Activated CD4-positive, alpha-beta T cell treated with anti-CD3 and anti-CD28 coated beads, Interleukin-2, amount 10 ng/mL, durations not matched to agents 24 days and 14 days (primary cell): ENCODE data around the gene PTCH1. TPM values are rescaled to one million over a fixed set of nuclear protein-coding genes. Genes with fewer than 3 reads are reported as not detected.

Experiments used
- DNase-seq: peaks from one replicate; pipeline ENCODE4 v3.0.0; 2022
- H3K27ac Mint-ChIP-seq: one replicate; pipeline ENCODE4 v1.8.0; 2022; ENCODE audit warnings: mild to moderate bottlenecking, mixed read lengths
- H3K27me3 Mint-ChIP-seq: one replicate; pipeline ENCODE4 v1.8.0; 2022; ENCODE audit warnings: mixed read lengths
- H3K36me3 Mint-ChIP-seq: one replicate; pipeline ENCODE4 v1.8.0; 2022; ENCODE audit warnings: low read depth, mild to moderate bottlenecking, mixed read lengths
- H3K4me1 Mint-ChIP-seq: one replicate; pipeline ENCODE4 v1.8.0; 2021; ENCODE audit warnings: mixed read lengths
- H3K4me3 Mint-ChIP-seq: one replicate; pipeline ENCODE4 v1.8.0; 2022; ENCODE audit warnings: mild to moderate bottlenecking, moderate library complexity, mixed read lengths
- H3K9me3 Mint-ChIP-seq: one replicate; pipeline ENCODE4 v1.8.0; 2021; ENCODE audit warnings: mixed read lengths
- intact Hi-C: fragments of 100-400 bp; cut with micrococcal nuclease; formaldehyde crosslinking; loops from one replicate; pipeline ENCODE4 v1.15.1; 2023
- total RNA-seq: library from RNA; stranded (reverse); gene quantifications from 2 replicates; pipeline ENCODE4 v1.2.3, GENCODE V29; 2022

PTCH1 gene
- total RNA-seq, result 4.2 and 5.0 TPM in 2 replicates

DNA sequence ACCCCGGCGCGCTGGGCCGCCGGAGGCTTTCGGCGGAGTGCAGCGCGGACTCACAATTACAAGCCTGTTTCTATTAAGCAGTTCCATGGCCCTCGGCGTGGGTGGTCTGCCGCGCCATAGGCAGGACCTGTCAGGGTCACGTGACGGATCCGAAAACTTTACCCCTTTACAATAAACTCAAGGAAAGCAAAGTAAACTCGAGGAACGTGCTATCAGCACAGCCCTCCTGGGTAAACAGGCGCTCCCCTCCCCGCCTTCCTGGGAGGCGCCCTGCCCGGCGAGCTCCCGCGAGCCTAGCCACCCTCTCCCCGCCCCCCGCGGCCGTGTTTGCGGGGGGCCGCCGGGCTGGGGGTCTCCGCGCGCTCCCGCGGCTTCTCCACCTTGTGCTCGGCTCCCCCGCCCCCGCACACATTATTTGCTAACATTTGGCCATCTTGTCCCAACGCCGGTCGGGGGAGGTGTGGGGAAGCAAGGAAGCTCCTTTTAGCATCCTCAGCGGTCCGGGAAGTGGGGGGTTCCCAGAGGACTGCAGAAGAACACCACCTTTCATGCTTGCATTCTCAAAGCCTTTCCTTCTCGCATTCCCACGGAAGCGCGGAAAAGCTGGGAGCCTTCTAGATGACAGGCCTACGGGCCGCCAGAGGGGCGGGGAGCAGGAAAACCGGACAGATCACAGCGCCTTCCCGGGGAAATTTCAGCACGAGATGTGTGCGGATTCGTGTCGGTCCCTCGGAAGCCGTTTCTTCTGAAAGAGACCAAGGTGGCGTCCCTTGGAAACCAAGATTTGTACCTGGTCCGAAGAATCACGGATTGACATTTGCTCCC, at the start of gene PTCH1:
Gene PTCH1, minus strand, starts transcription at position 238 of the 825 bp plus-strand sequence.
- no peaks in the 10 kb centered on the region for H3K9me3 Mint-ChIP-seq
- peak within 1 kb of the TSS; percentile 69 for H3K27ac Mint-ChIP-seq
- DNase-seq, result peak; percentile 80
- H3K4me3 Mint-ChIP-seq, result peak within 1 kb of the TSS; percentile 94
- H3K36me3 Mint-ChIP-seq, result peaks cover 2% of the 10 kb centered on the region
- H3K4me1 Mint-ChIP-seq, result peaks cover 8% of the 10 kb centered on the region
- H3K27me3 Mint-ChIP-seq, result peaks cover 76% of the 10 kb centered on the region
- intact Hi-C loops, result loop anchor here (1.0 to 10.0 kb wide), 2 partner anchors 10 to 92 kb away; no protein-coding TSS in a partner anchor

DNA sequence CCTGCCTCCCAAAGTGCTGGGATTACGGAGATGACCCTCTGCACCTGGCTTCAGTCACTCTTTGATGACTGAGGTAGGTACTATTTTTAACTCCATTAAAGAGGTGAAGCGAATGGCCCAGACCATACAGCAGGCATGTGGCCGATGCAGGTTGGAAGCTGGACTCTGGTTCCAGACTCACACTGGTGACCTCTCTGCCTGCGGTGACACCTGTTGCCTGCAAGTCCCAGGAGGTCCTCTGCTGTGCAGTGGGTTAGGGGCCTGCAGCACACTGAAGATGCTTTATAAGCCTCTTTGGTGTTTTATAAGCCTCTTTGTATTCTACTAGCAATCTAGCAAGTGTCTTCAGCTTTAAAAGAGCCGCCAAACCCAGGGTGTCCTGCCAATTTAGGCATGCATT, 49.2 kb upstream of the PTCH1 start:
- intact Hi-C loops, result no loop called here
- no peak overlapping the region for H3K4me3 Mint-ChIP-seq
- DNase-seq, result no peak
- H3K27ac Mint-ChIP-seq, result no peak overlapping the region
- peaks cover 8% of the 10 kb centered on the region for H3K4me1 Mint-ChIP-seq
- H3K9me3 Mint-ChIP-seq, result no peaks in the 10 kb centered on the region
- H3K36me3 Mint-ChIP-seq, result no peaks in the 10 kb centered on the region
- H3K27me3 Mint-ChIP-seq, result peaks cover 40% of the 10 kb centered on the region

- no peak overlapping the region for H3K4me3 Mint-ChIP-seq
- intact Hi-C loops, result no loop called here
- peaks cover 32% of the 10 kb centered on the region for H3K27me3 Mint-ChIP-seq
- no peak overlapping the region for H3K27ac Mint-ChIP-seq
- H3K9me3 Mint-ChIP-seq, result peaks cover 6% of the 10 kb centered on the region
- DNase-seq, result no peak
- H3K4me1 Mint-ChIP-seq, result no peaks in the 10 kb centered on the region
- H3K36me3 Mint-ChIP-seq, result no peaks in the 10 kb centered on the region
Measured at GRCh38 chr9:95561913-95562312, 45.1 kb upstream of the PTCH1 start.

- intact Hi-C loops, result no loop called here
- Mint-ChIP-seq H3K27ac (no peak overlapping the region), H3K27me3 (peaks cover 48% of the 10 kb centered on the region), H3K9me3 (peaks cover 6% of the 10 kb centered on the region), H3K4me1 (no peaks in the 10 kb centered on the region), H3K4me3 (no peak overlapping the region), H3K36me3 (no peaks in the 10 kb centered on the region)
- DNase-seq, result no peak
Measured at GRCh38 chr9:95557142-95557541, 40.4 kb upstream of the PTCH1 start.

DNA sequence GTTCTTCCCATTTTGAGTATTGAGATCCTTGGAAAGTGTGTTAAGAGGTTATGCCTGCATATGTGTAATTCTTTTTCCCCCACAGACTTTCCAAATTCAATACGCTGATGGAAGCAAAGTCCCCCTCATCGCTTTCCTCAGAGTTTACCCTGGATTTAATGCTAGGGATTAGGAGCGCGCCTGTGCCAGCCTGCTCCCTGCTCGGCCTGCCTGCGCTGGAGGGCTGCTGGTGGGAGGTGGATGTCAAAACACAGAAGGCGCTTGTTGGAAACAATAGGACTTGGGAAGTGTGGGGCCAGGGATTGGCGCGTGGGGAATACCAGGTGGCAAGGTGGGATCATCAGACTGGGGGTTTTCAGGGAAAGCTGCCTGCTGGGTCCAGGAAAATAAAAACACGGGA, 39.8 kb upstream of the PTCH1 start:
- Mint-ChIP-seq H3K4me3 (no peak overlapping the region), H3K9me3 (peaks cover 6% of the 10 kb centered on the region), H3K36me3 (no peaks in the 10 kb centered on the region), H3K27me3 (peaks cover 45% of the 10 kb centered on the region), H3K4me1 (no peaks in the 10 kb centered on the region), H3K27ac (no peak overlapping the region)
- no peak for DNase-seq
- intact Hi-C loops, result no loop called here

DNA sequence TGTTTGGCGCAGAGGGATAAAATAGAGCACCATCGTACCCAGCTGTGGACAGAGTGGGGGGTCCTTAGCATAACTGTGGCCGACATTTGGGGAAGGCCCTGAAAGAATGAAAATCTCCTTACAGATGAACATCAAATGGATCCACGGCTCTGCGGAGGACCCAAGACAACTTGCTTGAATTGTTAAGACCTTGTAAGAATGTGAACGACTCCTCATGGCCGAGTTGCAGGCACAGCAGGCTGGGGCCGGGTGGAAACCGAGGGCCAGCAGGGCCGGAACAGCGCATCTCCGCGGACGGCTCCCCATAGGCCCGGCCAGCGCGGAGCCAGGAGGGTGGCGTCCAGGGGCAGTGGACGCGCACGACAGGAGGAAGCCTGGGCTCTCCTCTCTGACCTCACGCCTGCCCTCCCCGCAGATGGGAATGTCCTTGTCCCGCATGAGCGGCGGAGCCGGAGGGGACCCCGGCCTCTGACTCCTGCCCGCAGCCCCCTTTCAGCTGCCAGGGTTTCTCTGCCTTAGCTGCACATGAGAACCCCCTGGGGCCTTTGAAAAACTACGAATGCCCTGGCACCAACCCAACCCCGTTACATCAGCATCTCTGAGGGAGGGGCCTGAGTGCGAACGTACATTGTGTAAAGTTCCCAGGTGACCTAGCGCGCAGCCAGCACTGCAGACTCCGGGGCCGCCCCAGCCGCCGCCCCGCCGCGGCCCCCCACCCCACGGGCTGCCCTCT, 36.2 kb upstream of the PTCH1 start:
- no peaks in the 10 kb centered on the region for H3K36me3 Mint-ChIP-seq
- no peak for DNase-seq
- H3K27me3 Mint-ChIP-seq, result peaks cover 38% of the 10 kb centered on the region
- no peaks in the 10 kb centered on the region for H3K4me1 Mint-ChIP-seq
- no peak overlapping the region for H3K27ac Mint-ChIP-seq
- intact Hi-C loops, result no loop called here
- H3K4me3 Mint-ChIP-seq, result no peak overlapping the region
- H3K9me3 Mint-ChIP-seq, result peaks cover 6% of the 10 kb centered on the region

- H3K9me3 Mint-ChIP-seq, result peaks cover 4% of the 10 kb centered on the region
- DNase-seq, result no peak
- H3K27me3 Mint-ChIP-seq, result peaks cover 37% of the 10 kb centered on the region
- H3K4me1 Mint-ChIP-seq, result no peaks in the 10 kb centered on the region
- no peak overlapping the region for H3K27ac Mint-ChIP-seq
- intact Hi-C loops, result no loop called here
- no peak overlapping the region for H3K4me3 Mint-ChIP-seq
- H3K36me3 Mint-ChIP-seq, result no peaks in the 10 kb centered on the region
Measured at GRCh38 chr9:95552255-95552654, 35.5 kb upstream of the PTCH1 start.

GRCh38 chr9:95551406-95551805, 34.6 kb upstream of the PTCH1 start:
- no peak for DNase-seq
- no peaks in the 10 kb centered on the region for H3K36me3 Mint-ChIP-seq
- H3K9me3 Mint-ChIP-seq, result no peaks in the 10 kb centered on the region
- no peak overlapping the region for H3K27ac Mint-ChIP-seq
- no peaks in the 10 kb centered on the region for H3K4me1 Mint-ChIP-seq
- intact Hi-C loops, result no loop called here
- H3K27me3 Mint-ChIP-seq, result peaks cover 36% of the 10 kb centered on the region
- no peak overlapping the region for H3K4me3 Mint-ChIP-seq

GRCh38 chr9:95545831-95546567, 29.2 kb upstream of the PTCH1 start:
- no peaks in the 10 kb centered on the region for H3K9me3 Mint-ChIP-seq
- no peaks in the 10 kb centered on the region for H3K36me3 Mint-ChIP-seq
- H3K27me3 Mint-ChIP-seq, result peaks cover 21% of the 10 kb centered on the region
- H3K4me1 Mint-ChIP-seq, result no peaks in the 10 kb centered on the region
- no peak overlapping the region for H3K4me3 Mint-ChIP-seq
- H3K27ac Mint-ChIP-seq, result no peak overlapping the region
- no peak for DNase-seq
- intact Hi-C loops, result no loop called here

DNA sequence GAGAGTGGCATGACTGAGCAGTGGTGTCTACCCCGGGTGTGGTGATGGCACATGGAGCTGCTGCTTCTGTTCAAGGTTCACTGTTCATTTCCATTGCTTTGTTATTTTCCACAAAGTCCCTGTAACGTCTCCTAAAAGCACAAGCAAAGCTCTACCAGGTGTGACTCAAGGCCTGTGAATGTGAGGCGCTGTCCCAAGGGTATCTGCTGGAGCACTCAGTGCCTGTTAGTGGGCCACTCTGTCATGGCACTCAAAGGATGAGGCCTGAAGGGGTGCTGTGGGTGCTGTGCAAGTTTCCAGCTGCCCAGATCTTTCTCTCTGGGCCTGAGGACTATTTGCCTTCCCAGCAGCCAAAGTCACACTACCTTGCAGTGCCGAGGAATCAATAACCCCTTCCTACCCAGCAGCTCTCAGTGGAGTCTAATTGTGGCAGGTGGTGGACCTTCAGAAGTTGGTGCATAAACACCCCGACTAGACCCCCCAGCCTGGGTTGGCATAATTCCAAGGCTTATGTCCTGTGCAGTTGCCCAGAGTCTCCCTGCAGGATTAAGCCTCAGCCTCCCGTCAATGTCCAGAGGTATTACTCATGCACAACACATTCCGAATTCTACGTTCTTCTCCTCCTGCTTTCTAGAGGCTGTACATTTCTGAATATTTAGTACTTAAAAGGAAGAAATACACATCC, 17.4 kb upstream of the PTCH1 start:
- no peak overlapping the region for H3K4me3 Mint-ChIP-seq
- peaks cover 42% of the 10 kb centered on the region for H3K27me3 Mint-ChIP-seq
- DNase-seq, result no peak
- H3K4me1 Mint-ChIP-seq, result no peaks in the 10 kb centered on the region
- intact Hi-C loops, result no loop called here
- H3K27ac Mint-ChIP-seq, result no peak overlapping the region
- no peaks in the 10 kb centered on the region for H3K9me3 Mint-ChIP-seq
- no peaks in the 10 kb centered on the region for H3K36me3 Mint-ChIP-seq

DNA sequence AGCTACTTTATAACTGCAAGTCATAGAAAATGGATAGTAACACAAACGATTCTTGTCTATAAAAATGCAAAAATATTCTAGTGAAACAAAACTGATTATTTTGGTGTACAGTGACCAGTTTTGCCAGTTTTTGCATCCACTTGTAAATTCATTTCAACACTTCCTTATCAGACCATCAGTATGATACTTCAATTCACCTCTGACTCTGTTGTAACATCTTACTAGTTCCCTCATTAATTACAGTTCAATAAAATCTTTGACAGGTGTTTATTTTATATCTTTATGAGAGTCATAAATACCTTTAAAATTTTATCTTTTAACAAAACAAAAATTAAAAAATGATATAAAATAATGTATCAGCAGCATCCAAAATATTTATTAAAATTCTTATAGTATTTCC, 13.1 kb upstream of the PTCH1 start:
- peaks cover 44% of the 10 kb centered on the region for H3K27me3 Mint-ChIP-seq
- intact Hi-C loops, result no loop called here
- H3K9me3 Mint-ChIP-seq, result no peaks in the 10 kb centered on the region
- no peak overlapping the region for H3K4me3 Mint-ChIP-seq
- H3K4me1 Mint-ChIP-seq, result no peaks in the 10 kb centered on the region
- H3K27ac Mint-ChIP-seq, result no peak overlapping the region
- no peaks in the 10 kb centered on the region for H3K36me3 Mint-ChIP-seq
- no peak for DNase-seq

- Mint-ChIP-seq H3K27me3 (peaks cover 37% of the 10 kb centered on the region), H3K36me3 (no peaks in the 10 kb centered on the region), H3K9me3 (no peaks in the 10 kb centered on the region), H3K27ac (no peak overlapping the region), H3K4me3 (no peak overlapping the region), H3K4me1 (no peaks in the 10 kb centered on the region)
- no peak for DNase-seq
- intact Hi-C loops, result no loop called here
Measured at GRCh38 chr9:95528908-95529502, 12.2 kb upstream of the PTCH1 start.

GRCh38 chr9:95522871-95523370, 6.2 kb upstream of the PTCH1 start:
- Mint-ChIP-seq H3K27ac (no peak overlapping the region), H3K4me1 (no peaks in the 10 kb centered on the region), H3K27me3 (peaks cover 43% of the 10 kb centered on the region), H3K4me3 (no peak overlapping the region), H3K9me3 (no peaks in the 10 kb centered on the region), H3K36me3 (no peaks in the 10 kb centered on the region)
- DNase-seq, result no peak
- intact Hi-C loops, result no loop called here
